Heart right ventricle (tissue), 16 donors: Measurements from ENCODE around the gene CDAN1. TPM values are rescaled to one million over a fixed set of nuclear protein-coding genes. Genes with fewer than 3 reads are reported as not detected.

Experiments
- ATAC-seq, 8 donors: fragments of 200-7000 bp; cut with Tn5 transposase; one replicate each; pipeline ENCODE4 v1.9.1; 2020; ENCODE audit warnings: mild to moderate bottlenecking in 8 of 8, moderate library complexity in 8 of 8, moderate number of reproducible peaks in 1 of 8
- DNase-seq, 2 donors: peaks; one replicate each; pipeline ENCODE4 v3.0.0-alpha.2; 2020
- H3K27ac ChIP-seq, 10 donors: fragments of 200-600 bp; sonication (generic) in 2 of 10; one replicate each; pipeline versions ENCODE4 v1.5.0 to v1.8.0; 2020 to 2022; ENCODE audit warnings: mild to moderate bottlenecking in 3 of 10
- H3K27me3 ChIP-seq, 7 donors: fragments of 200-600 bp; one replicate each; pipeline ENCODE4 v1.8.0; 2021 to 2022; ENCODE audit warnings: mild to moderate bottlenecking in 2 of 7
- H3K36me3 ChIP-seq, 9 donors: fragments of 200-600 bp; sonication (generic) in 1 of 9; one replicate each; pipeline versions ENCODE4 v1.5.0 to v1.8.0; 2020 to 2022; ENCODE audit warnings: mild to moderate bottlenecking in 2 of 9
- H3K4me1 ChIP-seq, 9 donors: fragments of 200-600 bp; sonication (generic) in 1 of 9; one replicate each; pipeline versions ENCODE4 v1.5.0 to v1.8.0; 2020 to 2022; ENCODE audit warnings: mild to moderate bottlenecking in 4 of 9
- H3K4me3 ChIP-seq, 10 donors: fragments of 200-600 bp; sonication (generic) in 2 of 10; one replicate each; pipeline versions ENCODE4 v1.5.0 to v1.8.0; 2020 to 2022; ENCODE audit warnings: mild to moderate bottlenecking in 7 of 10, moderate library complexity in 2 of 10
- H3K9me3 ChIP-seq, 11 donors: fragments of 200-600 bp in 10 of 11; sonication (generic) in 2 of 11; one replicate each; pipeline versions ENCODE4 v1.5.0 to v1.8.0; 2013 to 2022; ENCODE audit warnings: mild to moderate bottlenecking in 2 of 11, control low read depth in 1 of 11, moderate library complexity in 1 of 11
- WGBS, 2 donors: extraction: QIAGEN DNeasy Blood & Tissue Kit; methylation state at CpG; one replicate each; pipeline ENCODE4 v1.1.7; 2013; ENCODE audit warnings: inconsistent platforms in 1 of 2; 5-methylcytosine and 5-hydroxymethylcytosine counted together
- intact Hi-C, 10 donors: fragments of 100-400 bp; cut with DNase I; formaldehyde crosslinking; loops; one replicate each; pipeline versions ENCODE4 v1.11.1 to v1.14.2; 2022
- long read RNA-seq, 3 donors: library from polyadenylated mRNA; unstranded; transcript quantifications; one replicate each; pipeline ENCODE4 v2.0.0, GENCODE V29; 2020 to 2021
- polyA plus RNA-seq, 2 donors: library from polyadenylated mRNA; stranded (reverse); fragments of 200-250 nt; gene quantifications; one replicate each; pipeline ENCODE4 v1.2.3, GENCODE V29; 2013
- total RNA-seq, 10 donors: library from RNA; stranded (reverse); fragmentation: NEBNext Ultra II Directional in 3 of 10; extraction: Animal tissue kit (Norgen Biotek cat#: 25700) in 3 of 10; gene quantifications; one replicate each; pipeline versions ENCODE4 v1.2.1 to v1.2.4, GENCODE V29; 2021 to 2023
- TF ChIP-seq, protein P1 (sequence below), 9 donors: fragments of 200-600 bp; sonication (generic) in 2 of 9; IDR thresholded peaks; one replicate each; pipeline versions ENCODE4 v1.5.0 to v1.8.0; 2021 to 2022; ENCODE audit warnings: antibody characterized with exemption in 9 of 9, mild to moderate bottlenecking in 5 of 9, moderate library complexity in 1 of 9
- donor health status: Arrhythmogenic right ventricular cardiomyopathy.
- donor health status: ischemic (EF 13 %, LVEDD 7.1; RV severe dilation, severe dysfunction).
- donor health status: healthy with polysubstance abuse.
- donor health status: DM: no; HTN: yes; CAD: no.
- donor health status: DM: no; HTN: no; CAD: no.
- donor health status: ischemic (EF 25% LVEDD 6.9; RV normal size, moderate dysfunction).
- donor health status: ischemic (EF 25% LVEDD 5.7; RV mildly dilated, moderate dysfunction).
- donor health status: healthy.
- donor health status: DM: yes; HTN: yes; CAD: no.
- donor health status: Ischemic cardiomyopathy.
- donor health status: ischemic (EF 35%, LVEDD 5.7; RV mildly dilated, moderate dysfunction).
- donor health status: nonischemic (EF 11% LVEDD 7.7; RV severe dilation, severe dysfunction).
- donor health status: DM: yes; HTN: yes; CAD: no.
- donor health status: PGD.
- donor health status: ischemic (EF 29% LVEDD 5.4; RV normal size, mild dysfunction).
- donor health status: nonischemic (EF 23%, LVEDD 6.1; RV moderate dilation, normal function).

Gene CDAN1, protein sequence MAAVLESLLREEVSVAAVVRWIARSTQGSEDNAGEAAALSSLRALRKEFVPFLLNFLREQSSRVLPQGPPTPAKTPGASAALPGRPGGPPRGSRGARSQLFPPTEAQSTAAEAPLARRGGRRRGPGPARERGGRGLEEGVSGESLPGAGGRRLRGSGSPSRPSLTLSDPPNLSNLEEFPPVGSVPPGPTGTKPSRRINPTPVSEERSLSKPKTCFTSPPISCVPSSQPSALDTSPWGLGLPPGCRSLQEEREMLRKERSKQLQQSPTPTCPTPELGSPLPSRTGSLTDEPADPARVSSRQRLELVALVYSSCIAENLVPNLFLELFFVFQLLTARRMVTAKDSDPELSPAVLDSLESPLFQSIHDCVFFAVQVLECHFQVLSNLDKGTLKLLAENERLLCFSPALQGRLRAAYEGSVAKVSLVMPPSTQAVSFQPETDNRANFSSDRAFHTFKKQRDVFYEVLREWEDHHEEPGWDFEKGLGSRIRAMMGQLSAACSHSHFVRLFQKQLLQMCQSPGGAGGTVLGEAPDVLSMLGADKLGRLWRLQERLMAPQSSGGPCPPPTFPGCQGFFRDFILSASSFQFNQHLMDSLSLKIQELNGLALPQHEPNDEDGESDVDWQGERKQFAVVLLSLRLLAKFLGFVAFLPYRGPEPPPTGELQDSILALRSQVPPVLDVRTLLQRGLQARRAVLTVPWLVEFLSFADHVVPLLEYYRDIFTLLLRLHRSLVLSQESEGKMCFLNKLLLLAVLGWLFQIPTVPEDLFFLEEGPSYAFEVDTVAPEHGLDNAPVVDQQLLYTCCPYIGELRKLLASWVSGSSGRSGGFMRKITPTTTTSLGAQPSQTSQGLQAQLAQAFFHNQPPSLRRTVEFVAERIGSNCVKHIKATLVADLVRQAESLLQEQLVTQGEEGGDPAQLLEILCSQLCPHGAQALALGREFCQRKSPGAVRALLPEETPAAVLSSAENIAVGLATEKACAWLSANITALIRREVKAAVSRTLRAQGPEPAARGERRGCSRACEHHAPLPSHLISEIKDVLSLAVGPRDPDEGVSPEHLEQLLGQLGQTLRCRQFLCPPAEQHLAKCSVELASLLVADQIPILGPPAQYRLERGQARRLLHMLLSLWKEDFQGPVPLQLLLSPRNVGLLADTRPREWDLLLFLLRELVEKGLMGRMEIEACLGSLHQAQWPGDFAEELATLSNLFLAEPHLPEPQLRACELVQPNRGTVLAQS
- total RNA-seq (1 to 10 TPM; 4.4 to 9.0 (median 6.8) TPM), polyA plus RNA-seq (10 to 100 TPM in 1 of 2 donors, 1 to 10 TPM in 1; 4.9 to 13.8 TPM)
- long read RNA-seq, donor 1, partial matches to known transcripts: 2 of 8 reads
- long read RNA-seq, donor 1, other reads (novel, unspliced or antisense): 6 of 8 reads
- long read RNA-seq, donor 2, full-length matches to known transcripts: 1 of 7 reads
- long read RNA-seq, donor 2, partial matches to known transcripts: 5 of 7 reads
- long read RNA-seq, donor 2, other reads (novel, unspliced or antisense): 1 of 7 reads
- long read RNA-seq, donor 3, partial matches to known transcripts: 1 of 3 reads
- long read RNA-seq, donor 3, other reads (novel, unspliced or antisense): 1 of 3 reads

DNA sequence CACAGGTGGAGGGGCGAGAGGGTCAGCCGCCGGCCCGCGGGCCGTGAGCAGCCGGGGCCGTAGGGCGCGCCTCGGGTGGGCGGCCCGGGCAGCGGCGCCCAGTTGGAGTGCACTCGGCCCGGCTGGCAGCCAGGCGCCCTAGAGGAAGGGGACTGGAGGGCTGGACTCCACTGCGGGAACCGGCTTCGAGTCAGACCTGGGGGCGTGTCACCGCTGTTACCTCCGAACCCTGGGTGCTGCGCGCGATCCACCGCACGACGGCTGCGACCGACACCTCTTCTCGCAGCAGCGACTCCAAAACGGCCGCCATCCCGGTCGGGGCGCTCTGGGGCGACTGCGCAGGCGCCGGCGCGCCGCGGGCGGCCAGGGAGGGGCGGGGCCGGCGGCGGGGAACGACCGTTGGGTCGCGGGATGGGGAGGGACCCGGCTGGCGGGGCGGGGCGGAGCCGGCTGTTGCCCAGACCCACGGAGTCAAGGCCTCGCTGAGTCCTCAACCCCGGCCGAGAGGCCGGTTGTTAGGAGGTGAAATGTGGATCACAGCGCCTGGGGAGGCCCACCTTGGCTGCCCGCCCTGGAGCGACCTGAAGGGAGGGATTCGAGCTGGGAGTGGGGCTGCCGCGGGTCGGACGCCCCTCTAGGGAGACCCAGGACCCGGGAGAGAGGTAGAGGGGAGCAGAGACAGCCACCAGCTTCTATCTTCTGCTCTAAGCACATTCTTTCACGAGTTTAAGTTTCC is at the start of gene CDAN1:
Gene CDAN1, minus strand, starts transcription at position 336 of the 736 bp plus-strand sequence. Its CDS starts 26 bp downstream, at position 310.
- ATAC-seq (peak; percentile 97 to 98 (median 98)), DNase-seq (peak; percentile 91 to 95)
- TF ChIP-seq, protein P1, sequence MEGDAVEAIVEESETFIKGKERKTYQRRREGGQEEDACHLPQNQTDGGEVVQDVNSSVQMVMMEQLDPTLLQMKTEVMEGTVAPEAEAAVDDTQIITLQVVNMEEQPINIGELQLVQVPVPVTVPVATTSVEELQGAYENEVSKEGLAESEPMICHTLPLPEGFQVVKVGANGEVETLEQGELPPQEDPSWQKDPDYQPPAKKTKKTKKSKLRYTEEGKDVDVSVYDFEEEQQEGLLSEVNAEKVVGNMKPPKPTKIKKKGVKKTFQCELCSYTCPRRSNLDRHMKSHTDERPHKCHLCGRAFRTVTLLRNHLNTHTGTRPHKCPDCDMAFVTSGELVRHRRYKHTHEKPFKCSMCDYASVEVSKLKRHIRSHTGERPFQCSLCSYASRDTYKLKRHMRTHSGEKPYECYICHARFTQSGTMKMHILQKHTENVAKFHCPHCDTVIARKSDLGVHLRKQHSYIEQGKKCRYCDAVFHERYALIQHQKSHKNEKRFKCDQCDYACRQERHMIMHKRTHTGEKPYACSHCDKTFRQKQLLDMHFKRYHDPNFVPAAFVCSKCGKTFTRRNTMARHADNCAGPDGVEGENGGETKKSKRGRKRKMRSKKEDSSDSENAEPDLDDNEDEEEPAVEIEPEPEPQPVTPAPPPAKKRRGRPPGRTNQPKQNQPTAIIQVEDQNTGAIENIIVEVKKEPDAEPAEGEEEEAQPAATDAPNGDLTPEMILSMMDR (IDR thresholded peaks at IDR 0.05): peak in 1 of 9 donors; percentile 16
- Histone ChIP-seq H3K4me1 (peaks cover 4 to 25% (median 19%) of the 10 kb centered on the region in 9 donors), H3K36me3 (peaks cover 0 to 36% (median 22%) of the 10 kb centered on the region in 9 donors), H3K9me3 (no peaks in the 10 kb centered on the region), H3K27me3 (no peaks in the 10 kb centered on the region), H3K4me3 (peak within 1 kb of the TSS; percentile 71 to 98 (median 91)), H3K27ac (peak within 1 kb of the TSS; percentile 72 to 92 (median 89))
- WGBS, 2 donors: 0 to 1% methylated on average over 71 to 76 of the region's 76 CpGs
- intact Hi-C loops: loop anchor here in 4 of 10 donors (10.0 kb wide), 1 partner anchor 188 kb away; the partner anchor contains the start of gene TTBK2 (in 4 of the 4)

DNA sequence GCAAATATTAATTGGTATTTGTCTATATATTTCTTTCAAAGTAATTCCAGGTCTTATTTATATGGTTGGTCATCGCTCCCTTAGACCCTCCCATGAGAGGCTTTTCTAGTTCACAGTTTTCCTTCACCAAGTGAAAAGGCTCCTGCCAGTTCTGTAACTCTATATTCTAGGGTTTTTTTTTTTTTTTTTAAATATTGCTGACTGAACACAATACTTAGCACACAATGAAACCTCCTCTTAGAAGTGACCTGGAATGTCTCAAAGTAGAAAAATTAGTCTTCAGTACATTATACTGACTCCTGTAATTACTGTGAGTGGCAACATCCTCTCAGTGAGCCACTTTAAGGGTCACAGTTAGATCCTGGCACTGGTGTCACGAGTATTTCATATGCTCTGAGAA is 48.6 kb upstream of the CDAN1 start:
- peaks cover 0 to 60% (median 14%) of the 10 kb centered on the region in 9 donors for H3K36me3 ChIP-seq
- no peak for ATAC-seq
- 94 to 96% methylated on average over 2 of the region's 2 CpGs for WGBS, 2 donors
- no peaks in the 10 kb centered on the region for H3K27me3 ChIP-seq
- no peaks in the 10 kb centered on the region for H3K4me1 ChIP-seq
- intact Hi-C loops: loop anchor here in 1 of 10 donors (10.0 kb wide), 1 partner anchor 61 kb away; no protein-coding TSS in a partner anchor
- H3K4me3 ChIP-seq: no peak overlapping the region
- no peak for DNase-seq
- TF ChIP-seq, protein P1 (IDR thresholded peaks at IDR 0.05): no peak
- no peaks in the 10 kb centered on the region for H3K9me3 ChIP-seq
- H3K27ac ChIP-seq: no peak overlapping the region

DNA sequence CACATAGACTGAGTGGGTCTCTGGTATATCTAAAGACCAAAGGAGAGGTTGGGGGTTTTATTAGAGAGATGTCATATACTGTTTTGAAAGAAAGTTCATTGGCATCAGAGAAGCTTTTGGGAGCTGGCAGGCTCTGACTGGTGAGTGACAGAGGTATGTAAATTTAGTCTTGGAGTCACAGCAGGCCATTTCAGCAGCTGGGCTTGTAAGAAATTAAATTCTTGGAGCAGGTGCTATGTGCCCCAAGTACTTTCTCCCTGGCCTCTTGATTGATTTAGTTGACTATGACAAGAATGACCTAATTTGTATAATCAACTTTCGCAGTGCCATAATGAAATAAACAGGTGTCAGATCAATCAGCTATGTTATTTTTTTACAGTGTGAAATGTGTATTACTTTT is 47.8 kb upstream of the CDAN1 start:
- intact Hi-C loops: loop anchor here in 1 of 10 donors (10.0 kb wide), 1 partner anchor 60 kb away; no protein-coding TSS in a partner anchor
- TF ChIP-seq, protein P1 (IDR thresholded peaks at IDR 0.05): no peak
- Histone ChIP-seq H3K27me3 (no peaks in the 10 kb centered on the region), H3K4me1 (no peaks in the 10 kb centered on the region), H3K27ac (no peak overlapping the region), H3K4me3 (no peak overlapping the region), H3K36me3 (peaks cover 0 to 53% (median 15%) of the 10 kb centered on the region in 9 donors), H3K9me3 (no peaks in the 10 kb centered on the region)
- WGBS, 2 donors: 96 to 97% methylated on average over 1 of the region's 1 CpG
- ATAC-seq (no peak), DNase-seq (no peak)
